HG02970 (cell line): Measurements from ENCODE around the gene PLEKHH2.

Experiments used
- ATAC-seq: cut with Tn5 transposase; IDR thresholded peaks from one replicate; pipeline ENCODE4 v1.9.1; 2021; ENCODE audit warnings: mild to moderate bottlenecking, moderate library complexity, moderate number of reproducible peaks; ENCODE audit not compliant: unreplicated experiment, low FRiP score

PLEKHH2 gene

DNA sequence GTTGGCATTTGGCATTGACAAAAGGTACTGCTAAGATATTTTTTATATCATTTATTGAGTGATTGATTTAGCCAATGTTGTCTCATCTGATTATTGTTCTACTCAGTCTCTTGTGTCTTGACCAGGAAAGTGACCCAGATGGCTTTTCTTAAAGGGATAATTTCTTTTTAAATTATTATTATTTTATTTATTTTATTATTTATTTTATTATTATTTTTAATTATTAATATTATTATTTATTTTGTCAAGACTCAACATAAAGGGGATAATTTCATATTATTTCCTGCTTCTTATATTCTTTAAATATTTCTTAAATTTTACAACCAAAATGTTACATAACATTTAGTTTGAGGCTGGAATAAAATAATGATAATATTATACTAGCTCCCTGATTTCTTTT lies 163.8 kb downstream of the PLEKHH2 start:
- ATAC-seq: no peak

DNA sequence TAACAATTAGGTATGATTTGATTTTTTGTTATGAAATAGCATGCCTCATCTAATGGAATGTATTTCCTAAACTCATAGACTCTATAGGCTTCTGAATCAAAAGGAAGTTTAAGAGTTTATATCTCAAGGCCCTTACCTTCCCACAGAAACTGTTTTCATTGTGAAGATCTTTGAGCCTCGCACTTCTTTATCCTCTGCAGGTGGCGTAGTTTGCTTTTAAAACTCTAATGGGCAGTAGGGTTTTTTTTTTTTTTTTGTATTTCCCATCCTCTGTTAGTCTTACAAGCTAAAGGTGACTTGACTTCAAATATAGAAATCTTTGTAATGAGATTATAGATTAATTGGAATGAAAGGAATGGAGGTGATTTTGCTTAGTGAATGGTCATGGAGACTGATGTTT lies 165.1 kb downstream of the PLEKHH2 start:
- ATAC-seq: no peak

DNA sequence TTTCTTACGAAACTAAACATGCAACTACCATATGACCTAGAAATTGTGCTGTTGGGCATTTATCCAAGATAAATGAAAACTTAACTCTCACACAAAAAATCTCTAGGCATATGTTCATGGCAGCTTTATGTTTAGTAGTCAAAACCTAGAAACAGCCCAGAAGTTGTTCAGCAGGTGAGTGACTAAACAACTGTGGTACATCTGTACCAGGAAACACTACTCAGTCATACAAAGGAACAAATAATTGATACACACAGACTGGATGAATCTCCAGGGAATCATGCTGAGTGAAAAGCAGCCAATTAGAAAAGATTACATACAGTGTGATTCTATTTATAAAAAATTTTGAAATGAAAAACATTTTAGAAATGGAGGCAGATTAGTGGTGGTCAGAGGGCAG lies 166.1 kb downstream of the PLEKHH2 start:
- no peak for ATAC-seq

- ATAC-seq: no peak
These were observed 169.6 kb downstream of the PLEKHH2 start for GRCh38 chr2:43806719-43807031.

GRCh38 chr2:43810452-43810851 lies 173.4 kb downstream of the PLEKHH2 start:
- no peak for ATAC-seq

DNA sequence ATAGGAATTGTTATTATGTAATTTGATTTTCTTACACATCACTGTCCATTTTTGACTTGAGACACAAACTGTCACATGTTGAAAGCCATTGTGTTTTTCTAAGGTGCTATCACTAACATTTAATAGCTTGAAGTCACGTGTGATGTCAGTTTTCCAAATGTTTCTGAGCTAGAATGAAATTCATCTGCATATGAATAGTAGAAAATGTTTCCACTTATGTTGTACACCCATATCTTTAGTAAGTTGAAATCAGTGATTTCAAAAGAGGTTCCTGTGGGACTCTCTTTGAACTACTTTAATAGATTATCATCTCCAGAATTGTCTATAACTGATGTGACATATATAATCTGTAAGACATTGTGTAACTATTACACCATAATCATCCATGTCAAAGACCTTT lies 173.8 kb downstream of the PLEKHH2 start:
- ATAC-seq: no peak

DNA sequence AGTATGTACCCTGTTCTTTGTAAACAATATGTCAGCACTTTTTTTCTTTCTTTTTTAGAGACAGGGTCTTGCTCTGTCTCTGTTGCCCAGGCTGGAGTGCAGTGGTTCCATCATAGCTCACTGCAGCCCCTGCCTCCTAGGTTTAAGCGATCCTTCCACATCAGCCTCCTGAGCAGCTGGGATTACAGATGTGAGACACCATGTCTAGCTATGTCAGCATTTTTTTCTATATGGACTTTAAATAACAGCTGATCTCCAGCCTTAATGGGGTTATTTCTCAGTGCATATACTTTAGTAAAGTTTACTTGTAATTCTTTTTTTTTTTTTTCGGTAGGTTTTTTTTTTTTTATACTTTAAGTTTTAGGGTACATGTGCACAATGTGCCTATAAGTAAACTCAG lies 174.9 kb downstream of the PLEKHH2 start:
- ATAC-seq: no peak

GRCh38 chr2:43812947-43813346 lies 175.9 kb downstream of the PLEKHH2 start:
- ATAC-seq: no peak

- no peak for ATAC-seq
These were observed 177.7 kb downstream of the PLEKHH2 start for GRCh38 chr2:43814711-43815110.
